HG02610 (cell line): ENCODE results near the gene SAG.

Source experiments
- ATAC-seq: cut with Tn5 transposase; IDR thresholded peaks from one replicate; pipeline ENCODE4 v1.9.1; 2021; ENCODE audit warnings: mild to moderate bottlenecking, moderate library complexity; ENCODE audit not compliant: unreplicated experiment

Gene SAG

DNA sequence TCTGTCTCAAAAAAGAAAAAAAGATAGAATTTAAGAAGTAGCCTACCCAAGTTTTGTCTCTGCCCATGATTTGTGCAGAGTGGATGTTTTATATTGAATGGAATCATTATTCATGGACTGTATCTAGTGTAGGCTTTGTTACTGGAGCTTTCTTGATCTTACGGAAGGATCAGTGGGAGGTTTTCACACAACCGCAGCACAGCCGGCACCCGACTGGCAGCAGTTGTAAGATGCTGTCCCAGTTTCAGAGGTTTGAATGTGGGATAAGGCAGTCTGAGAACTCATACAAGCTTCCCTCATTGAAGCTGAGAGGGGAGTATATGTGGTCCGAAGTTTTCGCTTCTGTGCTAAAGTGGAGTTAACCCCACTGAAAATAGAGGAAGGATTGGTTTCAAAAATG, 19.7 kb upstream of the SAG start:
- no peak for ATAC-seq

DNA sequence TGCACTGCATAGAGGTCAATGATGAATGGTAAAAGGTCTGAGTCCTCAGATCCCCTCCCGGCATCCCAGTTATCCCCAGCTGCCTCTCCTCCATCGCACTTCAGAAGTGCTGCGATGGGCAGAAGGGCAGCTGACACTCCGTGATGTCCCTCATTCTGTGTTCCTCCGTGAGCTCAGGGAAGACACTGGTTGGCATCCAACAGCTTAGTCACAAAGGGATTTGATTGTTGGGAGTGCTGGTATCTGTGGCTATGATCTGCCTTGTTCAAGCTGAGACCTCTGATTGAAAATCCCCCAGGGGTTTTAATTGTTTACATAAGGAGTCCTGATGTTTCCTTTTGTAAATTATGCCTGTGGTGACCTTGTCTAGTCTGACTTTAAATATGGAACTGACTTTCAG, 19.0 kb upstream of the SAG start:
- no peak for ATAC-seq

DNA sequence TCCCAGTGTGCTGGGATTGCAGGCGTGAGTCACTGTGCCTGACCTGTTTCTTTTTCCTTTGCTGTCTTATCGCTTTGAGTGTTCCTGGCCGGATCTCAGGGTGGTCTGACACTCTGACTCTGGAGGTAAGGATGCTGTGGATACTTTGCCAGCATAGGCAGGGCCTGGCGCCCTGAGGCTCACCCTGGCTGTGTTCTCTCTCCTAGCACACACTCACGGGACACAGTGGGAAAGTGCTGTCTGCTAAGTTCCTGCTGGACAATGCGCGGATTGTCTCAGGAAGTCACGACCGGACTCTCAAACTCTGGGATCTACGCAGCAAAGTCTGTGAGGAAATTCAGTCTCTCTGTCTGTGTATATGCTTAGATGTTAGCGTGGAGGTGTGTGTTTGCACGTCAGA, 18.0 kb upstream of the SAG start:
- no peak for ATAC-seq

DNA sequence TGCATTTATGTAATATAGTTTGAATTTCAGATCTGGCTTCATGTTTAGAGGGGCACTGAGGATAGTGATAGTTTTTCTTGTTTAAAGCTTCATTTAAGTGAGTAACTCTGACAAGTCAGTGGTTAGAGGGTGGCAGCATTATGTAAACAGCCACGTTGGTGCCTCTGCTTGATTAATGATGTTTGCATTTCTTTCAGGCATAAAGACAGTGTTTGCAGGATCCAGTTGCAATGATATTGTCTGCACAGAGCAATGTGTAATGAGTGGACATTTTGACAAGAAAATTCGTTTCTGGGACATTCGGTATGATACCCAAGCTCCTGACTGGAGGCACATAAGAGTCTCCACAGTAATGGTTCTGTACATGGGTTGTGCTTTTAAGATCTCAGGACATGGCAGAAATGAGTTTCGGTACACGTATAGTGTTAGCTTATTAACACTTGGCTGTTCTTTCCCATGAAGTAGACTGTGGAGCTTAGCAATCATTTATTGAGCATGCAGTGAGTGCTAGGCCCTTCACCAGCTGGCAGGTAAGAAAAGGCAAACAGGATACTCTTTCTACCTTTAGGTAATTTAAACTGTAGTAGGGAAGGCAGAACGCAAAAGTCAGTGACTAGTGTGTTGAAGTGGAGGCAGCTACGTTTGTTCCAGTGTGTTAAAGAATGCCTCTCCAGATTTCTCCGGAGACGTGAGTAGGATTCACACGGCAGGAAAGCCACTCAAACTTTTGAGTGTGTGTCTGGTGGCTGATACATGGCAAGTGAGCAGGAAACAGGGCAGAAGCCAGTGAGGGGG, 17.4 kb upstream of the SAG start:
- ATAC-seq: no peak

DNA sequence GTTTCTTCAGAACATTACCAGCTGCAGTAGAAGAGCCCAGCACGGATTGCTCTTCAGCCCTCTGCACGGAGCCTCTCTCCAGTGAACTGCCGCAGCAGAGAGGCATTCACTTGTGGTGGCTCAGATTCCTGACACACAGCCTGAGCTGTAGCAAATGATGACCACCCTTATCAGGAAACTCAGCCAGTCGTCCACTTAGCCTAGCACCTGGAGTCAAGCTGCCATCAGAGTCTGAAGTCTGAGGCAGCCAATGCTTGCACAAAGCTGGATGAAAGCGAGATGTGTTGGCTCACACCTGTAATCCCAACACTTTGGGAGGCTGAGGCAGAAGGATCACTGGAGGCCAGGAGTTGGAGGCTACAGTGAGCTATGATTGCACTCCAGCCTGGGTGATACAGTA, 11.7 kb upstream of the SAG start:
- no peak for ATAC-seq

DNA sequence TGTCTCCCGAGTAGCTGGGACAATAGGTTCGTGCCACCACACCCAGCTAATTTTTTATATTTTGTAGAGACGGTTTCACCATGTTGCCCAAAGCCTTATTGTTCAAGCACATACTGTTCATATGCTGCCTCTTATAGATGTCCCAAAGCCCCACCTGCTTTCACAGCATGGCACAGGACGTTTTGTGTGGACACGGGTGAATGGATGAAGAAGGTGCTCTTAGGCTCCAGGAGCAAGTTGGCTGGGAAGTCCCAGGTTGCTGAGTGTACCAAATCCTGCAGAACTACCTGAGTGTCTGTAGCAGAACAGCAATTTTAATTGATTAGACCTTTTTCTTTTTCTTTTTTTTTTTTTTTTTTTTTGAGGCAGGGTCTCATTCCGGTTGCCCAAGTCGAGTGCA, 10.5 kb upstream of the SAG start:
- ATAC-seq: no peak

DNA sequence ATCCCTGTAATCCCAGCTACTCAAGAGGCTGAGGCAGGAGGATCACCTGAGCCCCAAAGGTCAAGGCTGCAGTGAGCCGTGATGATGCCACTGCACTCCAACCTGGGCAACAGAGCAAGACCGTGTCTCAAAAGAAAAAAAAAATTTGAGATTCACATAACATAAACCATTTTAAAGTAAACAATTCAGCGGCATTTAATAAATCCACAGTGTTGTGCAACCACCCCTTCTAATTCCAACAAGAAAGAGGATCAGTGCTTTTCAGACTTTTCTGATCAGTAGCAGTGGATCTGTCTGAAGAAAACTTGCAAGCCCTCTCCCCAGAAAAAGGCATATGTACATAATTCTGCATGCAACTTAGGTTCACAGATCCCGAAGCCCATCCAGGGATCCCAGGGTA, 7.2 kb upstream of the SAG start:
- ATAC-seq: no peak

DNA sequence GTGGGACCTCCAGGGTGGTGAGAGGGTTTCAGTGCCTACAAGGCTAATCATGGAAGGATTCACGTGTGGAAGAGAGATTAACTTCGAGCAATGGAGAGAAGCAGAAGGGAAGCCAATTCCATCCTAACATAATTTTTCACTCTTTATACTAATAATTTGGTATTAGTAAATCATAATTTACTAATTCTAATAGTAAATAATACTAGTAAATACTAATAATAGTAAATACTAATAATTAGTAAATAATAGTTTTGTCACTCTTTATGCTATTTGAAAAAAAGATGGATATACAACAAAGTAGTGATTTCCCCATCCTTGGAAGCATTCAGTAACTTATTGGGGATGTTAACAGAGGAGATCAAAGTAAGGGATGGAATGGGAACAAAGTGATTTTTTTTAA, 6.4 kb upstream of the SAG start:
- no peak for ATAC-seq

DNA sequence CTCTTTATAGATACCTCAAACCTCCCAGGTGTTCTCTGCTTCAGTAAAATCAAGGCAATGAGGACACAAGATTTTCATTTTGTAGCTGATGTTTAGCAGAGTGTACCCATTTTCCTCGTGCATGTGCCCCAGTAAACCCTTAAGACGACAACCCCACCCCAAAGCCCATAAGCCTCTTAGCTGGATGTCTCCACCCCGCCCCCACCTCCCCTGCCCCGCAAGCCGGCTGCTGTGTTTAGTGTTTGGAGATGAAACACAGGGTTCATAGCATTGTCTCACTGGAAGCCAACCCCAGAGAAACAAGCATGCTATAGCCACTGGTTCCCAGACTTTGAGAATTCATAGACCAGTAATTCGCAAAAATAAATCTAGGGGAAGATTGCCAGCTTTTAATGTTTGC, 5.8 kb upstream of the SAG start:
- ATAC-seq: no peak

DNA sequence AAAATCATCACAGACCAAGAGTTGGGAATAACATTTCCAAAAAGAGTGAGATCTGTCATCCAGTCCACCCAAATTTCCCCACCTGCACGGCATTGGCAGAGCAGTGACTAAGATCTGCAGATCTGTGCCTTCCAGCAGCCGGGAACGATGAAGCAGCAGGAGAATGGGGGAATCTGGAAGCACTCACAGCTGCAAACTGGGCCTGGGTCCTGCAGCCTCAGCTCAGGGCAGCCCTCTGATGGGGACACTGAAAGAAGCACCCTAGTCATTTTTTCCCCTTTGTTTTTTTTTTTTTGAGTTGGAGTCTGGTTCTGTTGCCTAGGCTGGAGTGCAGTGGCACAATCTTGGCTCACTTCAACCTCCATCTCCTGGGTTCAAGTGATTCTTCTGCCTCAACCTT, 4.4 kb upstream of the SAG start:
- no peak for ATAC-seq

DNA sequence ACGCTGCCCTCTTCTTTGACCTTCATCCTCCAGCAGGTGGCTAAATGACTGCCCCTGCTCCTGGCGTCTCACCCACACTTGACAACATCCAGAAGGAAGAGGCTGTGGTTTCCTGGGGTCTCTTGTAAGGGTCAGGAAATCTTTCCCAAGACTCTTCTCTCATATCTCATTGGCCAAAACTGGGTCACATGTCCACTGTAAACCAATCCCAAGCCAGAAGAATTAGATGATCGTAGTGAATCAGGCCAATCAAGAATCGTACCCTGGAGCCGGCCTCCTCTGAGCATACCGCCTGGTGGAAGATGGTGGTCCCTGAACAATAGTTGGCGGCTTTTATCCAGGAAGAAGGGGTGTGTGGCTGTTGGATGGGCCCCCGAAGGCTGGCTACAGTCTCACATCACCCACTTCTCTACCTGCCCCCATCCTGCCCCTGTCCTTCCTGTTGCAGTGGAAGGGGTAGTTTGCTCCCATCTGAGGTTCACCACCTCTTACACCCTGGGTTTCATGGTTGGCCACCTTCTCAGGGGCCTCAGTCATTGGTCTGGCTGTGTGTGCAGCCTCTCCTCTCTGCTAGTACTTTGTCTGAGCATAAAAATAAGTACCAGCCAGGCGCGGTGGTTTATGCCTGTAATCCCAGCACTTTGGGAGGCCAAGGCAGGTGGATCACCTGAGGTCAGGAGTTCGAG, 3.8 kb downstream of the SAG start:
- ATAC-seq: no peak

DNA sequence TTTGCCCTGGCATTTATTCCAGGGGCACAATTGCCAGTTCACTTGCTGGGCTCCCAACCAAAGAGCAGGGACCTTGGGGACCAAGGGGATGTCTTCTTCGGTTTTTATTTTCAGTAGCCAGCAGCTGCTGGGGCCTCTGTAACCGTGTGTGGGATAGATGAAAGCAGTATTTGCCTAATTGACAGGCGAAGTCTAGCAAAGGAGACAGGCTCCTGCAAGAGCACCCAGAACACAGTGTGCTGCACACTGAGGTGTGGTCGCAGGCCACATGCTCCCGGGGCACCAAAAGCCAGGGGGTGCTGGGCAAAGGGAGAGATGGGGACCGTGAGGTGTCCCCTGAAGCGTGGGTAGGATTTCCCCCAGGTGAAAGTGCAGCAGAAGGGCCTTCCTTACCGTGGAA, 5.3 kb downstream of the SAG start:
- ATAC-seq: no peak

DNA sequence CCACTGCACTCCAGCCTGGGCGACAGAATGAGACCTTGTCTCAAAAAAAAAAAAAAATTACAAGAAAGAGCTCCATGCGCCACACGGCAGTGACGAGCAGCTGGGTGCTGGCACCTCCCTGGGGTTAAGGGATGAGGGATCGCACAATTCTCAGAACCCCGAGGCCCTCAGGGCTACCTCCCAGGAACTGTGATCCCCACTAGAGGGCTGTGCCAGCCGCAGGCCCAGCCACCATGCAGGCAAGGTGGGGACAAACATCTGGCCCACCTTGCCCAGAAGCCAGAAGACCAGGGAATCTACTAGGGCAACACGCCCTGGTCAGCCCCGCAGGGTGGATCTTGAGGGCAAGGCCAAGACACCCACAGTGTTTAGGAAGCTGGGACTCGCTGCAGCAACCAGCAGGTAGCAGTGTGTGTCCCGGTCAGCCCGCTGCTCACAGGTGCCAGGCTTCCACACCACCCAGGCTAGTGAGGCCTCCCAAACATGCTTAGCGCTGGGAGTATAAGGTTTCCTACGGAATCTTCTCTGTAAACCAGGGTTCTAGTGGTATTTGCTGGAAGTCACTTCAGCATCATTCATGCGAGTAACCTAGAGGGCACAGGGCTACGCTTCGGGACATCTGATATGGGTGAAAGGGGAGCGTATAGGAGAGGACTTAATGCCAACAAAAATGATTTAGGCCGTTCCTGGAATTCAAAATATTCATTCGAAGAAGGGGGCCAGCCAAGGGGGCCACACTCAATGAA, 6.7 kb downstream of the SAG start:
- ATAC-seq: no peak

DNA sequence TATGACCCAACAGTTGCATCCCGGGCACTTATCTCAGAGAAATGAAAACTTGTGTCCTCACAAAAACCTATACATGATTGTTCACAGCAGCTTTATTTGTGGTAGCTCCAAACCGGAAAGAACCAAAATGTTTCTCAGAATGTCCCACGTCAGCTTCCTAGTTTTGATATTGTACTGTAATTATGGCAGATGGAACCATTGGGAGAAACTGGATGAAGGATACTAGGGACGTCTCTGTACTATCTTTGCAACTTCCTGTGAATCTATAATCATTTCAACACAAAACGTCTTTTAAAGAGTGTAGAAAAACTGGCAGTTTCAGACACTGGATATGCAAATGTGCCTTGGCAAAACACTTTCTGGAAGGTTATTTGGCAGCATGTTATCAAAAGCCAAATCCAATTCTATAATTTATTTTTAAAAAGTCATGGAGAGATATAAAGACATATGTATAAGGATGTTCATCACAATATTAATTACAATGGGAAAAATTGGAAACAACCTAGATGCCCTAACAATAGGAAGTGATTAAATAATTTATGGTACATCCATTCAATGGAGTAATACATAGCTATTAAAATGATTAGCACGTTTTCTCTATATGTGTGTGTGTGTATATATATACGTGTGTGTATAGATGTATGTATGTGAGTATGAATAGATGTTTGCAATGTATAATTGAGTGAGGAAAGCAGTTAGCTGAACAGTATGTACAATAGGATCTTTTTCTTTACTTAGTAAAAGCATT, 9.8 kb downstream of the SAG start:
- ATAC-seq: no peak

DNA sequence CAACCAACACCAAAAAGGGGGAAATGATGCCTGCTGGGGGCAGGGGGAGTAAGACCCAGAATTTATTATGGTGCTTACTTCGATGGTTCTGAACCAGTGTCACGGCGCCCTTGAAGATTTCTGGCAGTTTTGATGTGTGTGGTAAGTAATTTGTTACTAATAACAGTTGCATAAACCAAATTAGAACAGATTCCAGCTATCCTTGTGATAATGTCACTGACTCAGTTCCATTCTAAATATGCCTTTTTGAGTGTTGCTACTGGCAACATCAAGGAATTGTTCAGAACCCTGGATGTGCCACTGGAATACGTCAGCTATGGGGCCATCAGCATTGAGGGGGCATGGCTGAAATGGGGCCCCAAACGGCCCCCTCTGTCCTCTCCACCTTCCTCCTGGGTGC, 11.6 kb downstream of the SAG start:
- ATAC-seq: no peak

DNA sequence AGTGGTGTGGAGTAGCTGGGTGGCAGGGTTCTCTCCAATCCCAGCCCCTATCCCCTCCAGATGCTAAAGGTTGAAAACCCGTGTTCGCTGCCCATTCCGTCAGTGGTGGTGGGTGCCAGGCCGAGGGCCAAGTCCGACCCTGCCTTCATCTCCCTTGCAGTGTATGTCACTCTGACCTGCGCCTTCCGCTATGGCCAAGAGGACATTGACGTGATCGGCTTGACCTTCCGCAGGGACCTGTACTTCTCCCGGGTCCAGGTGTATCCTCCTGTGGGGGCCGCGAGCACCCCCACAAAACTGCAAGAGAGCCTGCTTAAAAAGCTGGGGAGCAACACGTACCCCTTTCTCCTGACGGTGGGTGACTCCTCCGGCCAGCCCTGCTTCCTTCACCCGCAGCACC, 12.9 kb downstream of the SAG start:
- ATAC-seq: no peak

DNA sequence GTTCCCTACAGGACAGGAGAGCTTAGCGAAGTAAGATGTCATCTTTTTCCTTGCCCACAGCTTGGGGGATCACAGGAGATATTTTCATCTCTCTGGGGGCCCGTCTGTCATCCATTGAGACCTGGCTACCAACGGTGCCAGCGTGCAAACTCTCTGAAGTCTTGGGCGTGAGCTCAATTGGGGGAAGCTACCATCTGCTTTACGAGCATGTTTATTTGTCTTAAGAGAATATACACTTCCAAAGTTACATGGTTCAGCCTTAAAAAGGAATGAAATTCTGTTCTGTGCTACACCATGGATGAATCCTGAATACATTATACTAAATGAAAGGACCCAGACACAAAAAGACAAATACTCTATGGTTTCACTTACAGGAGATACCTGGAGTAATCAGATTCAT, 13.6 kb downstream of the SAG start:
- ATAC-seq: no peak

DNA sequence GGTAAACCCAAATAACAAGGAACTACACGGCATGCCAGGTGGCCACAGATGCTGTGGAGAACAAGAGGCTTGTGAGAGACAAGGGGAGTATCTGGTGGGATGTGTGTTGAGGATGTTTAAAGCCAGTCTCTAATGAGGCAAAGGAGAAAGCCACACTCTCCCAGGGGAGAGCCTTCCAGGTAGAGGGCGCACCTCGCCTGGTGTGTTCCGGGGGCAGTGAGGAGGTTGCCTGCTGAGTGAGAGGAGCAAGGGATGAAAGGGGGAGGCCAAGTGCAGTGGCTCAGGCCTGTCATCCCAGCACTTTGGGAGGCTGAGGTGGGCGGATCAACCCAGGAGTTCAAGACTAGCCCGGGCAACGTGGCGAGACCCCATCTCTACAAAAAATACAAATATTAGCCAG, 16.2 kb downstream of the SAG start:
- no peak for ATAC-seq

DNA sequence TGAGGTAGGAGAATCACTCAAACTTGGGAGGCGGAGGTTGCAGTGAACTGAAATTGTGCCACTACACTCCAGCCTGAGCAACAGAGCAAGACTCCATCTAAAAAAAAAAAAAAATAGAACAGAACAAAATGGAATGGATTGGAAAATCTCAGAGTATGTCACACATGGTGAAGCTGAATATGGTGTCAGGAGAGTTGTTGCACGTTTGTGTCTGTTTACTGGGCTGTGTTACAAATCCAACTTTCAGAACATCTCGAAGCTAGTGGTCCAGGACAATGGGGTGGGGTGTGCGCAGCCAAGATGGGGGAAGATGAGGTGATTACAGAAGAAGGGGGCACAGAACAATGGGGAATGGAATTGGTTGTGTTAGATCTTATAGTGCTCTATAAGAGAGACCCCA, 17.6 kb downstream of the SAG start:
- ATAC-seq: no peak

DNA sequence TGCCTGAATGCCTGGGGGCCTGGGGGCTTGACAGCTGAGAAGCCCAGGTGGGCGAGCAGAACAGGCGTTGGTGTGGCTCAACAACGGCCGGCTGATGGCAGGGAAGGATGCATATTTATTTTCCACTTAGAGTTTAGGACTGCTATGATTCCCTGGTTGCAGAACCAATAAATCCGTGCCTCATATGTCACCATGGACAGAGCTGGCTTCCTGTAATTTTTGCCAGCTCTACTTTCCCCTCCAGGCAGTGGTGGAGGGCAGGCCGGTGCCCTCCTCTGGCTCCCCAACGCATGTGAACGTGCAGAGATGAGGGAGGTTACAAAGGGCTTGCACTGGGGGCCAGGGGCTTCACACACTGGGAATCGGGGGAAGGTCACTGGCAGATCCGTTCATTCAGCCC, 18.2 kb downstream of the SAG start:
- ATAC-seq: no peak

DNA sequence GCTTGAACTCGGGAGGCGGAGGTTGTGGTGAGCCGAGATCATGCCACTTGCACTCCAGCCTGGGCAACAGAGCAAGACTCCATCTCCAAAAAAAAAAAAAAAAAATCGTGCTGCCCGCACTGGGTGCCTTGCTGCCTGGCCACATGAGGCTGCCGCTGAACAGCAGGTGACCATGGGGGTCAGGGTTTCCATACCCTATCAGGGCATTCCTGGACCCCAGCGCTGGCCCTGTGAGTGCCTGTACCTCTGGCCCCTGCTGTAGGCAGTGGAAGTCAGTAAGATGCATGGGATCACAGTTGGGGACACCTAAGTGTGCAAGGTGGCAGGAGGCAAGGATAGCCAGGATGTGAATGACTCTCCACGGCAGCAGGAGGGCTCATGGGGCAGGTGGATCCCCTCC, 18.9 kb downstream of the SAG start:
- no peak for ATAC-seq
